DMS53 treated with DMSO at 0.1 percent for 48 hours (cell line): Measurements from ENCODE around the gene COL4A2.
A peak's percentile ranks its signal among the peaks of the same experiment; 100 is the strongest.

Experiments
- DNase-seq: peaks from one replicate; lab custom pipeline; 2025; ENCODE audit not compliant: unreplicated experiment; lab: John Stamatoyannopoulos, UW

Gene COL4A2

DNA sequence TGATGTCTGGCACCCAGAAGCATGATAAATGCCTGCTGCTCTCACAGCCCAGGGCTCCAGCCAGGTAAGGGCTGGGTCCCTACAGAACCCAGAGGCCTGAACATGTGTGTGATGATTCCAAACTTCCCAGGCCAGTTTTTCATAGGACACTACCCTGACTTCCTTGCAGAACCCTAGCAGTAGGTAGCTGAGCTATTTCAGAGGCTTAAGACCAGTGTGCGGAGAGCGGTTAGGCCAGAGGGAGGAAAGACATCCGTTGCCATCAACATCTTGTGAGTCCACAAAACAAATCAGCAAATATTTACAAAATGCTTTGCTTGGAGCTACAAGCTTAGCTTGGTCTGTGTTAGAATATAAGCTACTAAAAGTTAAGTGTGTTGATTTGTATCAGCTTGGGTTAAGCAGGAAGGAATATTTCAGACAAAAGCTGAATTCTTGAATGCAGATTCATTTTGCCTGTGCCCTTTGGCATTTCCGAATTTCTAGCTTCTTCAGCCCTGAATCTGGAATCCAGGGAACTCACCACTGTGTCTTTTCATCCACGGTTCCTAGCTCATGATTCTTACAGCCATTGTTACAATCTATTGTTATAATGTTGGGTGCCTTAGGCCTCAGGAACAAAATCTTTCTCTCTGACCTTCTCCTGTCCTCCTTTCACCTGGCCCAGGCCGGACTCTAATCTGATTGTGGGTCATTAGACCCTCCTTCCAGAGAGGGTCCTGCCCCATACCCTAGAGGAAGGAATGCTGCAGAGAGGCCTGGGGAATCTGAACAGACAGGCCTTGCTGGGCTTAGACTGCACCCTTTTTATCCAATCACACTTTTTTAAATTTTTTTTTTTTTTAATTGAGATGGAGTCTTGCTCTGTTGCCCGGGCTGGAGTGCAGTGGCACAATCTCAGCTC lies 242.1 kb downstream of the COL4A2 start:
- DNase-seq: no peak

GRCh38 chr13:110549795-110550160 lies 242.7 kb downstream of the COL4A2 start:
- DNase-seq: no peak

GRCh38 chr13:110551284-110551683 lies 244.2 kb downstream of the COL4A2 start:
- DNase-seq: no peak

DNA sequence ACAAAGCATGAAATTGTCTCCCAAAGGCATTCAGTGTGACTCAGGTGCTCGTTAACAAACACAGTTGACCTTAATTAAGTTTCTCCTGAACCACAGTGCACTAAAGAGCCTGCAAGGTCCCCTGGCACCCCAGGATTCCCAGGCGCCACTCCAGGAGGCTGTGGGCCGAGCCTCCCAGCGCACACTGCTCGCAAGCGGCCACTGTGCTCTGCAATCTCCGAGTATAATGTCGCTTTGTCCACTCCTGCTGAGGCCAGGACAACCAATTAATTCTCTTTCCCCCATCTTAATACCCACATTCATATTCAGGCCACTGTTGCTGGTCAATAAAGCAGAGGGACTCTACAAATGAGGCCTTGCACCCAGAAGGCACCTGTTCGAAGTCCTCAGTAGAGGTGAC lies 245.7 kb downstream of the COL4A2 start:
- no peak for DNase-seq

DNA sequence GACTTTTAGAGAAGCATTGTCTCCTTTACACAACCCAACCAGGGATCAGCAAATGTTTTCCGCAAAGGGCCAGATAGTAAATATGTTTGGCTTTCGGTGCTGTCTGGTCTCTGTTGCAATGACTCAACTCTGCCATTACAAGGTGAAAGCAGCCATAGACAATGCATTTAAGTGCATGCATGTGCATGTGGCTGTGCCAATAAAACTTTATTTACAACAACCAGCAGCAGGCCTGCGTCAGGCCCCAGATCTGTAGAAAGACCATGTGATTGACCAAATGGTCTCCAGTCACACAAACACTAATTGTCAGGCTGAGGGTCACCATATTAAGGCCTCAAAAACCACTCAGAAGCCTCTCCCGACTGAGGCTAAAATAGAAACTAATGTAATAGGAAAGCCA lies 246.3 kb downstream of the COL4A2 start:
- no peak for DNase-seq

GRCh38 chr13:110554227-110554836 lies 247.2 kb downstream of the COL4A2 start:
- DNase-seq: no peak

DNA sequence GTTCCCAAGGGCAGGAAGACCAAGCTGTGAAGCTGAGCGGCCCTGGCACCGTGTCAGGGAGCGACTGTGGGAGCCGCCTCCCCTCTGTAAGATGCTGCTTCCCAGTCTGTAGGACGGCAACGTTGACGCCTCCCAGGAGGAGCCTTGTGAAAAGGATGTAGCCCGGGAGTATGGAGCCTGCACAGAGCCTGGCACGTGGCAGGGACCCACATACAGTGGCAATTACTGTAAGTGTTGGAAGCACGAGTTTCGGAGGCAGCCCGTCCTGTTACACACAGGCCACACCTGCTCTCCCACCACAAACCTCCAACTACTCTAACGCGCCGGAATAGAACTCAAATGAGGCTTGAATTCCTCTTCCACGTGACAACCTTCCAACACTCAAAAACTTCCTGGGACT lies 247.9 kb downstream of the COL4A2 start:
- no peak for DNase-seq

DNA sequence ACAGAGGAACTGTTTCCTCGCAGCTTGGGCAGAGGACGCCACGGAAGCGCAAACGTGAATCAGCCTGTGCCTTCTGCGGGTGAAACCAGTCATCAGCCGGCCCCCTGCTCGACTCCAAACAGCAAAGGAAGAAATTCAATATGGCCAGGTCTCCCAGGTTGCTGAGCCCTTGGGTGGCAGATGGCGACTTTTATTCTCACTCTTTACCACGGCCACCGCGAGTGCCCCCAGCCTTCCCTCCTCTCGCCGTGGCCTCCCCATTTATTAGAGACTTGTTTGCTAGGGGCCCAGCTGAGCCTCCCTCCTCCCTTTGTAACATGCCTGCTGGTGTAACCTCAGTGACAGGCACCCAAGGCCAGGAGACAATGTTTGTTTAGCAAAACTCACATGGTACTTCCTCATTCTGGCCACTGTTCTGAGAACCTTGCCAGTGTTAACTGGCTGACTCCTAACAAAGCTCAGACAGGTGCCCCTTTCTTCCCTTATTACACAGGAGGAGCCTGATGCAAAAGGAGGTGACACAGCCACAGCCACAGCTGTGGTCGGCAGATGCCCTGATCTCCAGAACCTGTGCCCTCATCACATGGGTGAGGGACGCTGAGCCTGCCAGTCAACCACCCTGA lies 248.6 kb downstream of the COL4A2 start:
- DNase-seq: peak; percentile 41

DNA sequence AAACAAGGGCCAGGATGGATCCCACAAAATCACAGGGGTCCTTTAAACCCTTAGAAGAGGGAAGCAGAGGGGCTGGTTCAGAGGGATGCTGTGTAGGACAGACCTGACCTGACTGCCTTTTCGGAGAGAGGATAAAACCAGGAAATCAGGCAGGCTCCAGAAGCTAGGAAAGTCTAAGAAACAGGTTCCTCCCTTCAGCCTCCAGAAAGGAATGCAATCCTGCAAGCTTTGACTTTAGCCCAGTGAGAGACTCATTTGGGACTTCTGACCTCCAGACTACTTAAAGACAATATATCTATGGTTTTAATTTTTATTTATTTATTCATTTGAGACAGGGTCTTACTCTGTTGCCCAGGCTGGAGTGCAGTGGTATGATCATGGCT lies 249.1 kb downstream of the COL4A2 start:
- DNase-seq: no peak

- DNase-seq: no peak
Observed at GRCh38 chr13:110557082-110557481, 250.0 kb downstream of the COL4A2 start.

GRCh38 chr13:110557610-110558305 lies 250.7 kb downstream of the COL4A2 start:
- DNase-seq: peak; percentile 24

DNA sequence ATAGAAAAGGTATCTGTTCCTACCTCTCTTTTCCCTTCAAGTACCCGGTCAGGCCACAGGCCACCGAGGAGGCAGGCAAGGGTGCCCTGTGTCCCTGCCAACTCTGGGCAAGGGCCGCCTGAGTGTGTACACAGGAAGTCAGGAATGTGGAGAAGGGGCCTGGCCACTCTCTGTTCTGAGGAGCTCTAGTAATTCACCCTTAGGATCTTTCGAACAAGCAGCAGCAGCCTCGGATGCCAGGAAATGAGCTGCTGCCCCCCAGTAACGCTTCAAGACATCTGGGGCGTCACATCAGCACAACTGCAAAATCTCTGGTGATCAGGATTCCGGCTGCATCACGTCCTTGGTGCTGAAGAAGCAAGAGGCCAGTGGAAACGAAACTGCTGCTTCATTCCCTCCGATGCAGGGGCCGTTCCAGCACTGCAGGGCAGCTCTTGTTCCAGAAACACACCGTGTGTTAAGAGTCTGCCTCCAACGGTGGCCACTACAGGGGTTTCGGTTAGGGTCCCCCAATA lies 252.4 kb downstream of the COL4A2 start:
- DNase-seq: no peak

- no peak for DNase-seq
Observed at GRCh38 chr13:110559986-110560385, 252.9 kb downstream of the COL4A2 start.

DNA sequence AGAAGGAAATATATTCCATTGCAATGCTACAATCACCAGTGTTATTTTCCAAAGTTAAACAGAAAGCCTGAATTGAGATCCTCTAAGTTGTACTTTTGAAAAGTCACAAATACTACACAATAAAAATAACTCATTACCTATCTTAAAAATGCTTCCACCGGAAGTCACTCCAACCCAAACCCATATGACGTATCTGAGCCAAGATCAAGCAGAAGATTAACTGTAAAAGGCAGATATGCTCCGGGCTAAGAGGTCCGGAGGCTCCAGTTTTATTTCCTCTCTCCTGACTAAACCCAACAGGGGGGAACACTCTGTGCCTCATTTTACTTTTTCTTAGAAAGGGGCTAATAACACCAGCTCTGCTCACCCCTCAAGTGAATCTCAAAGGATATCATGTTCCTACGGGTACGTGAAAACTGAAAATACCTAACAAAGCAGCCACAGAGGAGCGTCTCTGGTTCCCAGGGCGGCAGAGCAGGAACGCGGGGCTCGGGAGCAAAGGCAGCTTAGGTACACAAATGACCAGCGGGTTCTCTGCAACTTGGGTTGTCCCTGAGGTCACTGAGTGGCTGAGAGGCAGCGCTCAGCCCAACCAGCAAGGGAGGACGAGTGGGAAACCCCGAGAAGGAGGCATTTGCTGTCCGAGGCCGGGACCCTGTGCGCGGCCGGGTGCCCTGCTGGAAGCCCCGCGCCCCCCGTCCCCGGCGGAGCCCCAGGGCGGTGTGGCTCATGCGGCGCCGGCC lies 253.7 kb downstream of the COL4A2 start:
- DNase-seq: no peak

GRCh38 chr13:110561344-110562035 lies 254.4 kb downstream of the COL4A2 start, which contains the start of gene RAB20:
Gene RAB20 (minus strand): TSS chr13:110561722. CDS start chr13:110561519, 203 bp downstream.
- DNase-seq: peak; percentile 28

DNA sequence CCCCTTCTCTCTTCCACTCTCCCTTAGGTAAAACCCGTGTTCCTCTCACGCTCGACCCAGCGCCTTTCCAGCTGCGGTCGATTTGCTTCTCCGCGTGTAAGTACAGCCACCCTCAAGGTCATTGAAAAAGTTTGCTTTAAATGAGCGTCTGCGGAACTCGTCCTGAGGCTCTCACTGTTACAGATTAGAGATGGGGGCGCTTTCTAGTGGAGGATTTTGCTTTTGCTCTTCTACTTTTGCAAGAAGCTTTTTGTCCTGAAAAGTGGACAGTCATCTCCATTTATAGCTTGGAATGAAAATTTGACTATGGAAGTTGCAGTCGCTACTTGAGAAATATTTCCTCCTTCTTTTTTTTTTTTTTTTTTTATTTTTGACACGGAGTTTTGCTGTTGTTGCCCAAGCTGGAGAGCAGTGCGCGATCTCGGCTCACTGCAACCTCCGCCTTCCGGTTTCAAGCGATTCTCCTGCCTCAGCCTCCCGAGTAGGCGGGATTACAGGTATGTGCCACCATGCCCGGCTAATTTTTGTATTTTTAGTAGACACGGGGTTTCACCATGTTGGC lies 255.0 kb downstream of the COL4A2 start:
- no peak for DNase-seq
